IMR-90 (cell line): Measurements from ENCODE around the gene SKAP1. TPM values are rescaled to one million over a fixed set of nuclear protein-coding genes. Genes with fewer than 3 reads are reported as not detected.

Experiments used
- ATAC-seq: fragments of 200-7000 bp; cut with Tn5 transposase; 2 replicates; pipeline ENCODE4 v1.9.1; 2020; ENCODE audit warnings: low read depth, mild to moderate bottlenecking, moderate library complexity
- BruUV-seq: library from RNA; stranded (reverse); fragments of 400-500 nt; replicated peaks from 2 replicates; lab custom pipeline; 2021; lab: Mats Ljungman, UMichigan
- CTCF ChIA-PET: fragments of 300-600 bp; formaldehyde crosslinking; extraction: SDS; loops from one replicate; lab custom pipeline; 2021; ENCODE audit warnings: antibody characterized with exemption; lab: Yijun Ruan, JAX
- POLR2A ChIA-PET: fragments of 300-600 bp; sonication (Branson Sonifier 250); formaldehyde crosslinking; loops from one replicate; lab custom pipeline; 2022; ENCODE audit warnings: antibody characterized with exemption; ENCODE audit not compliant: unreplicated experiment; lab: Charles Lee
- DNase-seq: peaks from one replicate; pipeline ENCODE4 v3.0.0; 2013
- H2AFZ ChIP-seq: replicated peaks from 2 replicates; pipeline ENCODE3; 2013; ENCODE audit warnings: low read length, mild to moderate bottlenecking; ENCODE audit not compliant: poor library complexity
- H2AK5ac ChIP-seq: 2 replicates; pipeline ENCODE4 v1.6.1; 2013; ENCODE audit warnings: low read depth, low read length, inconsistent platforms
- H2AK9ac ChIP-seq: replicated peaks from 2 replicates; pipeline ENCODE3; 2013; ENCODE audit warnings: mild to moderate bottlenecking, low read depth, low read length, moderate library complexity; ENCODE audit not compliant: poor library complexity
- H2BK120ac ChIP-seq: 2 replicates; pipeline ENCODE4 v1.6.1; 2013; ENCODE audit warnings: low read depth, low read length, inconsistent platforms
- H2BK15ac ChIP-seq: 3 replicates; pipeline ENCODE4 v1.6.1; 2013; ENCODE audit warnings: low read depth, low read length, inconsistent platforms
- H2BK20ac ChIP-seq: 2 replicates; pipeline ENCODE4 v1.6.1; 2013; ENCODE audit warnings: low read depth, mild to moderate bottlenecking, inconsistent platforms, low read length, moderate library complexity
- H2BK5ac ChIP-seq: 2 replicates; pipeline ENCODE4 v1.6.1; 2013; ENCODE audit warnings: mild to moderate bottlenecking, low read depth, low read length, inconsistent platforms; ENCODE audit not compliant: poor library complexity, severe bottlenecking
- H3K14ac ChIP-seq: replicated peaks from 2 replicates; pipeline ENCODE4 v1.6.1; 2013; ENCODE audit warnings: low read depth, low read length, inconsistent platforms
- H3K18ac ChIP-seq: 2 replicates; pipeline ENCODE4 v1.6.1; 2013; ENCODE audit warnings: low read depth, low read length, control low read depth
- H3K23ac ChIP-seq: 2 replicates; pipeline ENCODE4 v1.6.1; 2013; ENCODE audit warnings: low read depth, low read length, inconsistent platforms
- H3K27ac ChIP-seq: 2 replicates; pipeline ENCODE4 v1.5.1; 2013; ENCODE audit warnings: mild to moderate bottlenecking, control low read depth, low read length; ENCODE audit not compliant: insufficient read depth
- H3K27me3 ChIP-seq: 2 replicates; pipeline ENCODE4 v1.6.1; 2013; ENCODE audit warnings: low read length; ENCODE audit not compliant: control insufficient read depth, insufficient read depth
- H3K36me3 ChIP-seq: 2 replicates; pipeline ENCODE4 v1.6.1; 2013; ENCODE audit warnings: low read length, mixed read lengths; ENCODE audit not compliant: control insufficient read depth, insufficient read depth
- H3K4ac ChIP-seq: 2 replicates; pipeline ENCODE4 v1.6.1; 2013; ENCODE audit warnings: low read depth, low read length, inconsistent platforms
- H3K4me1 ChIP-seq: 2 replicates; pipeline ENCODE4 v1.6.1; 2013; ENCODE audit warnings: low read length, mixed read lengths; ENCODE audit not compliant: control insufficient read depth, insufficient read depth
- H3K4me2 ChIP-seq: 2 replicates; pipeline ENCODE4 v1.6.1; 2013; ENCODE audit warnings: low read depth, mild to moderate bottlenecking, control low read depth, low read length, moderate library complexity
- H3K4me3 ChIP-seq: 2 replicates; pipeline ENCODE4 v1.5.1; 2013; ENCODE audit warnings: low read depth, mild to moderate bottlenecking, control low read depth, low read length, moderate library complexity; ENCODE audit not compliant: insufficient read depth
- H3K56ac ChIP-seq: 2 replicates; pipeline ENCODE4 v1.6.1; 2013; ENCODE audit warnings: low read length, inconsistent platforms; ENCODE audit not compliant: insufficient read depth; ENCODE audit errors: extremely low read depth
- H3K79me1 ChIP-seq, 2 experiments: 2 replicates each; pipeline ENCODE4 v1.6.1; 2013; ENCODE audit warnings: low read length in 2 of 2, inconsistent platforms in 1 of 2, low read depth in 1 of 2
- H3K9ac ChIP-seq: 2 replicates; pipeline ENCODE4 v1.6.1; 2013; ENCODE audit warnings: low read depth, low read length, control low read depth
- H3K9me1 ChIP-seq: 2 replicates; pipeline ENCODE4 v1.6.1; 2013; ENCODE audit warnings: low read length, inconsistent platforms; ENCODE audit not compliant: insufficient read depth
- H3K9me3 ChIP-seq: 2 replicates; pipeline ENCODE4 v1.6.1; 2013; ENCODE audit warnings: low read length; ENCODE audit not compliant: control insufficient read depth, insufficient read depth
- H4K20me1 ChIP-seq: 2 replicates; pipeline ENCODE4 v1.6.1; 2013; ENCODE audit warnings: low read length, inconsistent platforms; ENCODE audit not compliant: insufficient read depth
- H4K5ac ChIP-seq: 2 replicates; pipeline ENCODE4 v1.6.1; 2013; ENCODE audit warnings: mild to moderate bottlenecking, low read depth, low read length, control low read depth
- H4K8ac ChIP-seq, 2 experiments: 2 replicates each; pipeline ENCODE4 v1.6.1; 2013; ENCODE audit warnings: low read depth in 2 of 2, low read length in 2 of 2, control low read depth in 1 of 2, inconsistent platforms in 1 of 2
- H4K91ac ChIP-seq: 2 replicates; pipeline ENCODE4 v1.6.1; 2013; ENCODE audit warnings: low read depth, low read length, inconsistent platforms; ENCODE audit not compliant: insufficient read depth
- BHLHE40 ChIP-seq: fragments of 150-350 bp; IDR thresholded peaks from 2 replicates; pipeline ENCODE4 v1.6.1; 2016; ENCODE audit warnings: mild to moderate bottlenecking, low read depth, low read length
- CEBPB ChIP-seq: IDR thresholded peaks from 2 replicates; pipeline ENCODE4 v1.6.1; 2012; ENCODE audit warnings: low read depth, low read length, improper control_type of control experiment
- CHD1 ChIP-seq: IDR thresholded peaks from 2 replicates; pipeline ENCODE4 v1.6.1; 2012; ENCODE audit warnings: low read depth, low read length, improper control_type of control experiment
- CTCF ChIP-seq: conservative IDR thresholded peaks from 2 replicates; pipeline ENCODE4 v1.5.1; 2012; ENCODE audit warnings: mild to moderate bottlenecking, low read depth, low read length, improper control_type of control experiment
- FOS ChIP-seq: fragments of 150-350 bp; IDR thresholded peaks from 2 replicates; pipeline ENCODE4 v1.6.1; 2016; ENCODE audit warnings: low read depth, low read length
- MAFK ChIP-seq: IDR thresholded peaks from 2 replicates; pipeline ENCODE4 v1.6.1; 2012; ENCODE audit warnings: low read depth, low read length, improper control_type of control experiment
- MAZ ChIP-seq: IDR thresholded peaks from 2 replicates; pipeline ENCODE4 v1.6.1; 2012; ENCODE audit warnings: low read depth, mild to moderate bottlenecking, low read length, improper control_type of control experiment, moderate library complexity, borderline replicate concordance
- MXI1 ChIP-seq: IDR thresholded peaks from 2 replicates; pipeline ENCODE4 v1.6.1; 2012; ENCODE audit warnings: low read depth, mild to moderate bottlenecking, low read length, moderate library complexity, borderline replicate concordance
- NFE2L2 ChIP-seq: fragments of 150-350 bp; IDR thresholded peaks from 2 replicates; pipeline ENCODE4 v1.6.1; 2016; ENCODE audit warnings: low read depth, mild to moderate bottlenecking, low read length
- POLR2A ChIP-seq: IDR thresholded peaks from 2 replicates; pipeline ENCODE4 v1.6.1; 2012; ENCODE audit warnings: mild to moderate bottlenecking, low read depth, low read length
- RAD21 ChIP-seq: IDR thresholded peaks from 2 replicates; pipeline ENCODE4 v1.6.1; 2012; ENCODE audit warnings: low read length, improper control_type of control experiment
- RCOR1 ChIP-seq: IDR thresholded peaks from 2 replicates; pipeline ENCODE4 v1.6.1; 2012; ENCODE audit warnings: mild to moderate bottlenecking, low read length, improper control_type of control experiment; ENCODE audit not compliant: insufficient replicate concordance
- RFX5 ChIP-seq: IDR thresholded peaks from 2 replicates; pipeline ENCODE4 v1.8.0; 2012; ENCODE audit warnings: low read depth, mild to moderate bottlenecking, low read length, moderate library complexity
- SMC3 ChIP-seq: fragments of 150-350 bp; IDR thresholded peaks from 2 replicates; pipeline ENCODE4 v1.6.1; 2016; ENCODE audit warnings: low read depth, mild to moderate bottlenecking, antibody characterized with exemption, low read length, moderate library complexity
- WGBS, 2 experiments: methylation state at CpG; one replicate each; pipeline versions ENCODE4 v1.1.5 to v1.1.7; 2013; ENCODE audit warnings: missing lambda C conversion rate in 2 of 2; ENCODE audit not compliant: insufficient read length in 1 of 2; ENCODE audit errors: extremely low coverage in 2 of 2; 5-methylcytosine and 5-hydroxymethylcytosine counted together
- dilution Hi-C: fragments of 300-500 bp; cut with HindIII; formaldehyde crosslinking; loops from one replicate; pipeline ENCODE4 v1.14.3; 2018; ENCODE audit warnings: low sequenced_read_pairs; ENCODE audit not compliant: unreplicated experiment
- in situ Hi-C: fragments of 300-500 bp; cut with MboI; formaldehyde crosslinking; loops from 3 replicates; pipeline ENCODE4 v1.14.3; 2019; ENCODE audit warnings: low sequenced_read_pairs, inconsistent platforms, mixed read lengths
- intact Hi-C: fragments of 100-400 bp; cut with micrococcal nuclease; formaldehyde crosslinking; loops from 2 replicates; pipeline ENCODE4 v1.10.0; 2022
- polyA plus RNA-seq, 3 experiments: library from polyadenylated mRNA; depleted of rRNA; stranded (reverse); fragments of >200 nt; gene quantifications; 2 replicates each; pipeline ENCODE4 v1.2.3, GENCODE V29; 2012; ENCODE audit warnings: low replicate concordance in 1 of 3
- total RNA-seq: library from RNA; depleted of rRNA; stranded (reverse); fragments of >200 nt; gene quantifications from 2 replicates; pipeline ENCODE4 v1.2.3, GENCODE V29; 2012
- TF ChIP-seq, protein P1 (sequence below): fragments of 150-350 bp; IDR thresholded peaks from 2 replicates; pipeline ENCODE4 v1.6.1; 2017; ENCODE audit warnings: mild to moderate bottlenecking, antibody characterized with exemption, low read length, low read depth

SKAP1 gene
- total and polyA plus RNA-seq, 2 of the 4 experiments (the other 2 are of a cell fraction), result not detected

DNA sequence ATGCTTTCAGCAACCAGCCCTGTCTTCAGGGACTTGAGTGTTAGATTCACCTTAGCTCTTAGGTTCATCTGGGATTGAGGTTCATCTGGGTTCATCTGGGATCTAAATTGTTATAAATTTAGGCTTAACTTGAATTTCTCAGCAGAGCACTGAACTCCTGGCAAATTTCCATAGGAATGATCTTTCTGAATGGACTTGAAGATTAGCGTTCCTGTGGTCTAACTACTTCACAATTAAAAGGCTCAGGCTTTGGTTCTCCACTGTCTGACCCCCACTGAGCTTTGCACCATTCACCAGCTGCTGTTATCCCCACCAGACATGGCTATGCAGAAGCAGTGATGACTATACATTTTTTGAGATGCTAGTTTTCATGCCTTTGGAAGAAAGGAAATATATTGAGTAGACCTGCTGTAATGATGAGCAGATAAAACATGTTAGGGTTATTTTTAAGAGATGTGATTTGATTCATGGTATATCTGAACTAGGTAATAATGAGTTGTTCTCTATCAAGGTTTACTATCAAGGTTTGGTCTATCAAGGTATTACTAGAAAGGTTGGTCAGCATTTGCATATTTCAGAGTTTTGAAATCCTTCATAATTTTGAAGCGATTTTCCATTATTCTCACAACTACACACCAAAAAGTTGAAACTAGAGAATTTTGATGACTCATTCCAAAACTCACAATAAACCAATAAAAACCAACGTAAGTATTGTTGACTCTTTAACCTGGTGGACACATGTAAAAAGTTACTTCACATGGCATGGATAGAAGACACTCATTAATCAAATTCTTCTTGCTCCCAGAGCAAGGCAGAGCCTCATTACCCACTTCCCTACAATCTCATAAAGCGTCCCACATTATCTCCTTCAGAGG, 250.7 kb downstream of the SKAP1 start (continued):
- no peak for TF ChIP-seq RAD21

- Histone ChIP-seq H2AK5ac (no peak overlapping the region), H3K79me1 (no peaks in the 10 kb centered on the region), H2BK20ac (no peak overlapping the region), H3K9ac (no peak overlapping the region), H4K91ac (no peak overlapping the region), H3K27me3 (peaks cover 62% of the 10 kb centered on the region), H3K56ac (no peak overlapping the region), H3K4me2 (no peak overlapping the region), H3K4me1 (no peaks in the 10 kb centered on the region), H4K8ac (no peak overlapping the region), H2BK5ac (no peak overlapping the region), H4K5ac (no peak overlapping the region), H3K18ac (no peak overlapping the region), H3K14ac (no peak overlapping the region), H3K23ac (no peak overlapping the region), H2BK15ac (no peak overlapping the region), H3K9me1 (no peaks in the 10 kb centered on the region), H3K27ac (no peak overlapping the region), H3K36me3 (no peaks in the 10 kb centered on the region), H3K4me3 (no peak overlapping the region), H3K9me3 (no peaks in the 10 kb centered on the region), H3K4ac (no peak overlapping the region), H2AK9ac (no peak overlapping the region), H2BK120ac (no peak overlapping the region), H4K20me1 (no peaks in the 10 kb centered on the region), H2AFZ (no peak overlapping the region)
- DNase-seq, result no peak
- intact Hi-C loops (no loop called here), dilution Hi-C loops (no loop called here), in situ Hi-C loops (no loop called here)
- ChIA-PET CTCF (no interaction called here), POLR2A (no interaction called here)
- ATAC-seq, result no peak
- BruUV-seq, result no TSS peak
- WGBS, 2 experiments, result no CpG with 5 or more reads among the region's 4 CpGs
- TF ChIP-seq FOS (no peak), CTCF (no peak), CHD1 (no peak), RFX5 (no peak), MAZ (no peak), SMC3 (no peak), CEBPB (no peak), BHLHE40 (no peak), MXI1 (no peak), RCOR1 (no peak), MAFK (no peak), NFE2L2 (no peak), RAD21 (no peak), POLR2A (no peak)
- TF ChIP-seq, protein P1, sequence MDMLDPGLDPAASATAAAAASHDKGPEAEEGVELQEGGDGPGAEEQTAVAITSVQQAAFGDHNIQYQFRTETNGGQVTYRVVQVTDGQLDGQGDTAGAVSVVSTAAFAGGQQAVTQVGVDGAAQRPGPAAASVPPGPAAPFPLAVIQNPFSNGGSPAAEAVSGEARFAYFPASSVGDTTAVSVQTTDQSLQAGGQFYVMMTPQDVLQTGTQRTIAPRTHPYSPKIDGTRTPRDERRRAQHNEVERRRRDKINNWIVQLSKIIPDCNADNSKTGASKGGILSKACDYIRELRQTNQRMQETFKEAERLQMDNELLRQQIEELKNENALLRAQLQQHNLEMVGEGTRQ, result no peak
Measured at GRCh38 chr17:48178317-48178716, 251.7 kb downstream of the SKAP1 start.
